IMR-90 (cell line): ENCODE results near the gene LPA.

Source experiments
- BHLHE40 ChIP-seq: fragments of 150-350 bp; IDR thresholded peaks from 2 replicates; pipeline ENCODE4 v1.6.1; 2016; ENCODE audit warnings: mild to moderate bottlenecking, low read depth, low read length
- CEBPB ChIP-seq: IDR thresholded peaks from 2 replicates; pipeline ENCODE4 v1.6.1; 2012; ENCODE audit warnings: low read depth, low read length, improper control_type of control experiment
- CHD1 ChIP-seq: IDR thresholded peaks from 2 replicates; pipeline ENCODE4 v1.6.1; 2012; ENCODE audit warnings: low read depth, low read length, improper control_type of control experiment
- FOS ChIP-seq: fragments of 150-350 bp; IDR thresholded peaks from 2 replicates; pipeline ENCODE4 v1.6.1; 2016; ENCODE audit warnings: low read depth, low read length
- MAFK ChIP-seq: IDR thresholded peaks from 2 replicates; pipeline ENCODE4 v1.6.1; 2012; ENCODE audit warnings: low read depth, low read length, improper control_type of control experiment
- MXI1 ChIP-seq: IDR thresholded peaks from 2 replicates; pipeline ENCODE4 v1.6.1; 2012; ENCODE audit warnings: low read depth, mild to moderate bottlenecking, low read length, moderate library complexity, borderline replicate concordance
- POLR2A ChIP-seq: IDR thresholded peaks from 2 replicates; pipeline ENCODE4 v1.6.1; 2012; ENCODE audit warnings: mild to moderate bottlenecking, low read depth, low read length
- RAD21 ChIP-seq: IDR thresholded peaks from 2 replicates; pipeline ENCODE4 v1.6.1; 2012; ENCODE audit warnings: low read length, improper control_type of control experiment
- RCOR1 ChIP-seq: IDR thresholded peaks from 2 replicates; pipeline ENCODE4 v1.6.1; 2012; ENCODE audit warnings: mild to moderate bottlenecking, low read length, improper control_type of control experiment; ENCODE audit not compliant: insufficient replicate concordance
- RFX5 ChIP-seq: IDR thresholded peaks from 2 replicates; pipeline ENCODE4 v1.8.0; 2012; ENCODE audit warnings: low read depth, mild to moderate bottlenecking, low read length, moderate library complexity
- SMC3 ChIP-seq: fragments of 150-350 bp; IDR thresholded peaks from 2 replicates; pipeline ENCODE4 v1.6.1; 2016; ENCODE audit warnings: low read depth, mild to moderate bottlenecking, antibody characterized with exemption, low read length, moderate library complexity
- TF ChIP-seq, protein P1 (sequence below): conservative IDR thresholded peaks from 2 replicates; pipeline ENCODE4 v1.5.1; 2012; ENCODE audit warnings: mild to moderate bottlenecking, low read depth, low read length, improper control_type of control experiment
- TF ChIP-seq, protein P2 (sequence below): fragments of 150-350 bp; IDR thresholded peaks from 2 replicates; pipeline ENCODE4 v1.6.1; 2016; ENCODE audit warnings: low read depth, mild to moderate bottlenecking, low read length, moderate library complexity, borderline replicate concordance
- TF ChIP-seq, protein P3 (sequence below): fragments of 150-350 bp; IDR thresholded peaks from 2 replicates; pipeline ENCODE4 v1.6.1; 2017; ENCODE audit warnings: mild to moderate bottlenecking, antibody characterized with exemption, low read length, low read depth

DNA sequence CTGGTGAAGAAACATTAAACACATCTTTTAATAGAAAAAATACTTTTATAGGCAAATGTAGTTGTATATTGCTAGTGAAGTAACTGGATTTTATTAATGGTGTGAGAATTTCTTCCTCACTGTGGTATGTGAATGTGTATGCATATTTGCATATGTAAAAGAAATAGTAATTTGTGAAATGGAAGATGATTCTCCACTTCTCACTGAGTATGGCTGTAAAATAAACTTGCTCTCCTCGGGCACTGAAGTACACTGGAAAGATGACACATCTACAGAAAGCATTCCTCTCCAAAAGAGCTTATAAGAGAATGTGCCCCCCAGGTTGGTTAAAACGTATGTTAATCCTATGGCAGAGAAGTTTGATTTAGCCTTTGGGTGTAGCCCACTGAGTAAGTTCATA, 155.5 kb downstream of the LPA start:
- TF ChIP-seq, protein P1, sequence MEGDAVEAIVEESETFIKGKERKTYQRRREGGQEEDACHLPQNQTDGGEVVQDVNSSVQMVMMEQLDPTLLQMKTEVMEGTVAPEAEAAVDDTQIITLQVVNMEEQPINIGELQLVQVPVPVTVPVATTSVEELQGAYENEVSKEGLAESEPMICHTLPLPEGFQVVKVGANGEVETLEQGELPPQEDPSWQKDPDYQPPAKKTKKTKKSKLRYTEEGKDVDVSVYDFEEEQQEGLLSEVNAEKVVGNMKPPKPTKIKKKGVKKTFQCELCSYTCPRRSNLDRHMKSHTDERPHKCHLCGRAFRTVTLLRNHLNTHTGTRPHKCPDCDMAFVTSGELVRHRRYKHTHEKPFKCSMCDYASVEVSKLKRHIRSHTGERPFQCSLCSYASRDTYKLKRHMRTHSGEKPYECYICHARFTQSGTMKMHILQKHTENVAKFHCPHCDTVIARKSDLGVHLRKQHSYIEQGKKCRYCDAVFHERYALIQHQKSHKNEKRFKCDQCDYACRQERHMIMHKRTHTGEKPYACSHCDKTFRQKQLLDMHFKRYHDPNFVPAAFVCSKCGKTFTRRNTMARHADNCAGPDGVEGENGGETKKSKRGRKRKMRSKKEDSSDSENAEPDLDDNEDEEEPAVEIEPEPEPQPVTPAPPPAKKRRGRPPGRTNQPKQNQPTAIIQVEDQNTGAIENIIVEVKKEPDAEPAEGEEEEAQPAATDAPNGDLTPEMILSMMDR: no peak
- TF ChIP-seq POLR2A (no peak), CEBPB (no peak), MXI1 (no peak), MAFK (no peak), SMC3 (no peak), RFX5 (no peak), BHLHE40 (no peak), RAD21 (no peak), RCOR1 (no peak), CHD1 (no peak), FOS (no peak)
- TF ChIP-seq, protein P2, sequence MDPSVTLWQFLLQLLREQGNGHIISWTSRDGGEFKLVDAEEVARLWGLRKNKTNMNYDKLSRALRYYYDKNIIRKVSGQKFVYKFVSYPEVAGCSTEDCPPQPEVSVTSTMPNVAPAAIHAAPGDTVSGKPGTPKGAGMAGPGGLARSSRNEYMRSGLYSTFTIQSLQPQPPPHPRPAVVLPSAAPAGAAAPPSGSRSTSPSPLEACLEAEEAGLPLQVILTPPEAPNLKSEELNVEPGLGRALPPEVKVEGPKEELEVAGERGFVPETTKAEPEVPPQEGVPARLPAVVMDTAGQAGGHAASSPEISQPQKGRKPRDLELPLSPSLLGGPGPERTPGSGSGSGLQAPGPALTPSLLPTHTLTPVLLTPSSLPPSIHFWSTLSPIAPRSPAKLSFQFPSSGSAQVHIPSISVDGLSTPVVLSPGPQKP: no peak
- TF ChIP-seq, protein P3, sequence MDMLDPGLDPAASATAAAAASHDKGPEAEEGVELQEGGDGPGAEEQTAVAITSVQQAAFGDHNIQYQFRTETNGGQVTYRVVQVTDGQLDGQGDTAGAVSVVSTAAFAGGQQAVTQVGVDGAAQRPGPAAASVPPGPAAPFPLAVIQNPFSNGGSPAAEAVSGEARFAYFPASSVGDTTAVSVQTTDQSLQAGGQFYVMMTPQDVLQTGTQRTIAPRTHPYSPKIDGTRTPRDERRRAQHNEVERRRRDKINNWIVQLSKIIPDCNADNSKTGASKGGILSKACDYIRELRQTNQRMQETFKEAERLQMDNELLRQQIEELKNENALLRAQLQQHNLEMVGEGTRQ: no peak
